ENCODE data around the gene CHAF1A.

DNA sequence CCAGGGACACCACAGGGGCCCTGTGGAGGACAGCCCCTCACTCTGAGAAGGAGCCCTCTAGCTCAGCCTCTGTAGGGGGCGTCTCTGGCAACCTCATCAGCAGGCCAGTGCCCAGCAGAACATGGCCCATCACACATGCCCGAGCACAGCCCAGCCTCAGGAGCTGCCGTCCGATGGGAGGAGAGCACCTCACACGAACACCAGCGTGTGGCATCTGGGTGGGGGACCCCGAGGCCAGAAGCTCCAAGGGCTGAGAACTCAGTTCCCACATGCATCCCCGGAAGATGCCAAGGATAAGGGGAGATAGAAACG is 13.4 kb upstream of the CHAF1A start:
- no peak for TF ChIP-seq FOSL1 (IDR thresholded peaks at IDR 0.05; ENCODE audit: insufficient read depth, low read depth, low read length)
- TF ChIP-seq, protein P1, sequence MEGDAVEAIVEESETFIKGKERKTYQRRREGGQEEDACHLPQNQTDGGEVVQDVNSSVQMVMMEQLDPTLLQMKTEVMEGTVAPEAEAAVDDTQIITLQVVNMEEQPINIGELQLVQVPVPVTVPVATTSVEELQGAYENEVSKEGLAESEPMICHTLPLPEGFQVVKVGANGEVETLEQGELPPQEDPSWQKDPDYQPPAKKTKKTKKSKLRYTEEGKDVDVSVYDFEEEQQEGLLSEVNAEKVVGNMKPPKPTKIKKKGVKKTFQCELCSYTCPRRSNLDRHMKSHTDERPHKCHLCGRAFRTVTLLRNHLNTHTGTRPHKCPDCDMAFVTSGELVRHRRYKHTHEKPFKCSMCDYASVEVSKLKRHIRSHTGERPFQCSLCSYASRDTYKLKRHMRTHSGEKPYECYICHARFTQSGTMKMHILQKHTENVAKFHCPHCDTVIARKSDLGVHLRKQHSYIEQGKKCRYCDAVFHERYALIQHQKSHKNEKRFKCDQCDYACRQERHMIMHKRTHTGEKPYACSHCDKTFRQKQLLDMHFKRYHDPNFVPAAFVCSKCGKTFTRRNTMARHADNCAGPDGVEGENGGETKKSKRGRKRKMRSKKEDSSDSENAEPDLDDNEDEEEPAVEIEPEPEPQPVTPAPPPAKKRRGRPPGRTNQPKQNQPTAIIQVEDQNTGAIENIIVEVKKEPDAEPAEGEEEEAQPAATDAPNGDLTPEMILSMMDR (IDR thresholded peaks at IDR 0.05; ENCODE audit: control extremely low read depth in 1 of 3, insufficient read depth in 1 of 3, low read depth in 1 of 3, low read length in 3 of 3) = no peak
- TF ChIP-seq EZH2 (IDR thresholded peaks at IDR 0.05; ENCODE audit: low read depth, low read length, severe bottlenecking) = no peak
